Suprapubic skin (tissue), 3 donors: ENCODE measurements around the gene VHLL.

Source experiments
- EP300 ChIP-seq: sonication (generic); formaldehyde crosslinking; IDR thresholded peaks from one replicate; pipeline ENCODE4 v1.6.1; 2017; ENCODE audit warnings: antibody characterized with exemption
- TF ChIP-seq, protein P1 (sequence below), 2 donors: fragments of 200-600 bp in 1 of 2; fragments of 450-650 bp in 1 of 2; sonication (generic) in 1 of 2; IDR thresholded peaks; one replicate each; pipeline ENCODE4 v1.5.1; 2016 to 2019; ENCODE audit warnings: antibody characterized with exemption in 2 of 2, mild to moderate bottlenecking in 1 of 2, moderate library complexity in 1 of 2

DNA sequence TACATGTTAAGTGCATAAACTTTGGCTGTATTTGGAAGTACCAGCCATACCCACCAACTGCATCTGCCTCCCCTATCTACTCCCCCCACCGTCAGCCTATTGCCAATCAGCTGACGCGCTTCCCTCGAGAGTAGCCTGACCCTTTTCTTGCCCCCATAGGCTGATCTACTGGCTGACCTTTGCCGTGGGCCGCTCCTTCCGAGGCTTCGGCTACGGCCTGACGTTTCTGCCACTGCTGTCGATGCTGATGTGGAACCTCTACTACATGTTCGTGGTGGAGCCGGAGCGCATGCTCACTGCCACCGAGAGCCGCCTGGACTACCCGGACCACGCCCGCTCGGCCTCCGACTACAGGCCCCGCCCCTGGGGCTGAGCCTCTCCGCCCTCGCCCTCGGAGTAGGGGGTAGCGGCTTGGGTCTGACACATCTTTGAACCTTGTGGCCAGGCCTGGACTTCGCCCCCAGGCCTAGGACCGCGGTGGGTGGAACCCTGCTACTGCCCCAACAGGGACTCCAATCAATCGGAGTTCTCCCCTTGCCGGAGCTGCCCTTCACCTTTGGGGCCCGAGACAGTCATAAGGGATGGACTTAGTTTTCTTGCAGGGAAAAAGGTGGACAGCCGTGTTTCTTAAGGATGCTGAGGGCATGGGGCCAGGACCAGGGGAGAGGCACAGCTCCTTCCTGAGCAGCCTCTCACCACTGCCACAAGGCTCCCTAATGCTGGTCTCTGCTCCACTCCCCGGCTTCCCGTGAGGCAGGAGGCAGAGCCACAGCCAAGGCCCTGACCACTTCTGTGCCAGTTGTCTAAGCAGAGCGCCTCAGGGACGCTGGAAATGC, 7.7 kb downstream of the VHLL start:
- TF ChIP-seq, protein P1, sequence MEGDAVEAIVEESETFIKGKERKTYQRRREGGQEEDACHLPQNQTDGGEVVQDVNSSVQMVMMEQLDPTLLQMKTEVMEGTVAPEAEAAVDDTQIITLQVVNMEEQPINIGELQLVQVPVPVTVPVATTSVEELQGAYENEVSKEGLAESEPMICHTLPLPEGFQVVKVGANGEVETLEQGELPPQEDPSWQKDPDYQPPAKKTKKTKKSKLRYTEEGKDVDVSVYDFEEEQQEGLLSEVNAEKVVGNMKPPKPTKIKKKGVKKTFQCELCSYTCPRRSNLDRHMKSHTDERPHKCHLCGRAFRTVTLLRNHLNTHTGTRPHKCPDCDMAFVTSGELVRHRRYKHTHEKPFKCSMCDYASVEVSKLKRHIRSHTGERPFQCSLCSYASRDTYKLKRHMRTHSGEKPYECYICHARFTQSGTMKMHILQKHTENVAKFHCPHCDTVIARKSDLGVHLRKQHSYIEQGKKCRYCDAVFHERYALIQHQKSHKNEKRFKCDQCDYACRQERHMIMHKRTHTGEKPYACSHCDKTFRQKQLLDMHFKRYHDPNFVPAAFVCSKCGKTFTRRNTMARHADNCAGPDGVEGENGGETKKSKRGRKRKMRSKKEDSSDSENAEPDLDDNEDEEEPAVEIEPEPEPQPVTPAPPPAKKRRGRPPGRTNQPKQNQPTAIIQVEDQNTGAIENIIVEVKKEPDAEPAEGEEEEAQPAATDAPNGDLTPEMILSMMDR (IDR thresholded peaks at IDR 0.05), result no peak
- no peak for TF ChIP-seq EP300
